Keratinocyte (primary cell): ENCODE data around the gene SDC1.

Experiments
- EZH2 ChIP-seq: IDR thresholded peaks from one replicate; pipeline ENCODE4 v1.6.1; 2012; ENCODE audit warnings: inconsistent platforms, mild to moderate bottlenecking, low read length, moderate library complexity
- TF ChIP-seq, protein P1 (sequence below), 3 experiments: IDR thresholded peaks in 1 of 3; conservative IDR thresholded peaks in 1 of 3; optimal IDR thresholded peaks in 1 of 3; 2 replicates in 2 of 3; 3 replicates in 1 of 3; pipeline versions ENCODE3 to v1.5.1; 2011; ENCODE audit warnings: low read length in 3 of 3, mild to moderate bottlenecking in 3 of 3, moderate library complexity in 2 of 3, control low read depth in 1 of 3, inconsistent platforms in 1 of 3; ENCODE audit not compliant: insufficient read depth in 2 of 3; ENCODE audit errors: extremely low read depth in 1 of 3

DNA sequence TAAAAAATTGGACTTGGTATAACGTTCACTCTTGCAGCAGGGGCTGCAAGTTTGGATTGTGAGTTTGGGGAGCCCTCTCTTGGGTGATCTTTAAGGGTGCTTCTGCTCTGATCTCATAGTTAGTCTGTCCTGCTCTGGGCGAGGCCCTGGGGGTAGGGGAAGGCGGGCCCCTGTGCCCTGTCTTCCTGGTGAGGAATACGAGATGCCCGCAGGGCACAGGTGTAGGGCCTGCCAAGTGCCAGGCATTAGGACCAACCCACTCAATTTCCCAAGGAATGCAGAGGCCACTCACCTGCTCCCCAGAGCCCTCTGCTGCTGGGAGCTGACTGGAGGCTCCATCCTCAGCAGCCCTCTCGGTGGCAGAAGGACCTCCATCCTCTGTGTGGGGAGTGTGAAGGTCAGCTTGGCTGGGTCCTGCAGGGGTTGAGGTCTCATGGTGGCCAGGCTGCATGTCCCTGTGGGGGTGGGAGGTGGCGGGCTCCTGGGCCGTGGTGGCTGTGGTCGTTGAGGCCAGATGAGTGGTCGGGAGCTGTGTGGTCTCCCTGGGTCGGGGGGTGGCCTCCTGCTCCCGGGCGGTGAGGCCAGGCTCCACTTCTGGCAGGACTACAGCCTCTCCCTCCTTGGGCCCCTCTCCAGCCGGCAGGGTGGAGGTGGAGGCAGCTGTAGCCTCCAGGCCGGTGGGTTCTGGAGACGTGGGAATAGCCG, 21.3 kb downstream of the SDC1 start:
- TF ChIP-seq, protein P1, sequence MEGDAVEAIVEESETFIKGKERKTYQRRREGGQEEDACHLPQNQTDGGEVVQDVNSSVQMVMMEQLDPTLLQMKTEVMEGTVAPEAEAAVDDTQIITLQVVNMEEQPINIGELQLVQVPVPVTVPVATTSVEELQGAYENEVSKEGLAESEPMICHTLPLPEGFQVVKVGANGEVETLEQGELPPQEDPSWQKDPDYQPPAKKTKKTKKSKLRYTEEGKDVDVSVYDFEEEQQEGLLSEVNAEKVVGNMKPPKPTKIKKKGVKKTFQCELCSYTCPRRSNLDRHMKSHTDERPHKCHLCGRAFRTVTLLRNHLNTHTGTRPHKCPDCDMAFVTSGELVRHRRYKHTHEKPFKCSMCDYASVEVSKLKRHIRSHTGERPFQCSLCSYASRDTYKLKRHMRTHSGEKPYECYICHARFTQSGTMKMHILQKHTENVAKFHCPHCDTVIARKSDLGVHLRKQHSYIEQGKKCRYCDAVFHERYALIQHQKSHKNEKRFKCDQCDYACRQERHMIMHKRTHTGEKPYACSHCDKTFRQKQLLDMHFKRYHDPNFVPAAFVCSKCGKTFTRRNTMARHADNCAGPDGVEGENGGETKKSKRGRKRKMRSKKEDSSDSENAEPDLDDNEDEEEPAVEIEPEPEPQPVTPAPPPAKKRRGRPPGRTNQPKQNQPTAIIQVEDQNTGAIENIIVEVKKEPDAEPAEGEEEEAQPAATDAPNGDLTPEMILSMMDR (optimal IDR thresholded peaks at IDR 0.05 in 1 of 3, IDR thresholded peaks at IDR 0.05 in 1 of 3, conservative IDR thresholded peaks at IDR 0.05 in 1 of 3; ENCODE audit: extremely low read depth in 1 of 3, insufficient read depth in 2 of 3, low read length in 3 of 3), result no peak
- TF ChIP-seq EZH2, result no peak
